Endothelial cell of umbilical vein (primary cell): ENCODE data around the gene WDR13.

Experiments used
- CTCF ChIP-seq, 2 donors: IDR thresholded peaks; 1 replicate in 1 of 2; 2 replicates in 1 of 2; pipeline ENCODE4 v1.5.1; 2011; ENCODE audit warnings: low read length in 2 of 2, mild to moderate bottlenecking in 2 of 2, moderate library complexity in 2 of 2, control low read depth in 1 of 2, inconsistent platforms in 1 of 2, low read depth in 1 of 2; ENCODE audit not compliant: insufficient read depth in 1 of 2; ENCODE audit errors: extremely low read depth in 1 of 2
- JUN ChIP-seq: IDR thresholded peaks from 2 replicates; pipeline ENCODE4 v1.6.1; 2011; ENCODE audit warnings: borderline replicate concordance, low read depth; ENCODE audit not compliant: insufficient read length, insufficient read depth
- MAX ChIP-seq: IDR thresholded peaks from 2 replicates; pipeline ENCODE4 v1.6.1; 2011; ENCODE audit not compliant: insufficient read depth, insufficient read length

- TF ChIP-seq MAX (no peak), JUN (no peak), CTCF (IDR thresholded peaks at IDR 0.05; ENCODE audit: extremely low read depth in 1 of 2, insufficient read depth in 1 of 2, low read depth in 1 of 2, low read length in 2 of 2) (no peak)
Measured at GRCh38 chrX:48584698-48585097, 12.6 kb upstream of the WDR13 start.
